GM12865 (cell line): Measurements from ENCODE around the gene RPS6KA3.

Source experiments
- DNase-seq: peaks from one replicate; pipeline ENCODE4 v3.0.0; 2010; ENCODE audit warnings: low read depth
- H3K4me3 ChIP-seq: 2 replicates; pipeline ENCODE4 v1.5.1; 2011; ENCODE audit warnings: mild to moderate bottlenecking, low read depth, low read length, control low read depth
- CTCF ChIP-seq: IDR thresholded peaks from 2 replicates; pipeline ENCODE4 v1.5.1; 2011; ENCODE audit warnings: low read length, control low read depth, low read depth, inconsistent platforms; ENCODE audit not compliant: insufficient read depth; ENCODE audit errors: missing control alignments

RPS6KA3 gene

GRCh38 chrX:20116087-20116576 is 150.6 kb downstream of the RPS6KA3 start:
- TF ChIP-seq CTCF = no peak
- H3K4me3 ChIP-seq = no peak overlapping the region
- no peak for DNase-seq

GRCh38 chrX:20112022-20112774 is 154.5 kb downstream of the RPS6KA3 start:
- TF ChIP-seq CTCF = no peak
- H3K4me3 ChIP-seq = no peak overlapping the region
- DNase-seq = no peak

- no peak for TF ChIP-seq CTCF
- no peak overlapping the region for H3K4me3 ChIP-seq
- DNase-seq = no peak
These were observed 155.4 kb downstream of the RPS6KA3 start for GRCh38 chrX:20111271-20111670.

GRCh38 chrX:20101934-20102581 is 164.7 kb downstream of the RPS6KA3 start:
- DNase-seq = no peak
- H3K4me3 ChIP-seq = no peak overlapping the region
- no peak for TF ChIP-seq CTCF
